Adipocyte (in vitro differentiated cells): ENCODE results near the gene CLK4.

Experiments used
- DNase-seq: peaks from one replicate; pipeline ENCODE4 v3.0.0-alpha.2; 2015; ENCODE audit warnings: low read depth
- H3K27me3 ChIP-seq: replicated peaks from 2 replicates; pipeline ENCODE4 v1.7.0; 2013; ENCODE audit warnings: mild to moderate bottlenecking, low read length, moderate library complexity; ENCODE audit not compliant: control insufficient read depth, insufficient read depth
- H3K36me3 ChIP-seq: 2 replicates; pipeline ENCODE4 v1.7.0; 2013; ENCODE audit warnings: low read length, mild to moderate bottlenecking, moderate library complexity; ENCODE audit not compliant: control insufficient read depth, insufficient read depth, severe bottlenecking
- H3K4me1 ChIP-seq: 2 replicates; pipeline ENCODE4 v1.7.0; 2013; ENCODE audit warnings: mild to moderate bottlenecking, low read length, moderate library complexity; ENCODE audit not compliant: control insufficient read depth, insufficient read depth
- H3K4me3 ChIP-seq: 2 replicates; pipeline ENCODE4 v1.7.0; 2013; ENCODE audit warnings: mild to moderate bottlenecking, low read length, moderate library complexity
- H3K9ac ChIP-seq: 2 replicates; pipeline ENCODE4 v1.7.0; 2013; ENCODE audit warnings: mild to moderate bottlenecking, low read length, moderate library complexity
- H3K9me3 ChIP-seq: 2 replicates; pipeline ENCODE4 v1.7.0; 2013; ENCODE audit warnings: mild to moderate bottlenecking, low read length, moderate library complexity; ENCODE audit not compliant: control insufficient read depth

Gene CLK4

DNA sequence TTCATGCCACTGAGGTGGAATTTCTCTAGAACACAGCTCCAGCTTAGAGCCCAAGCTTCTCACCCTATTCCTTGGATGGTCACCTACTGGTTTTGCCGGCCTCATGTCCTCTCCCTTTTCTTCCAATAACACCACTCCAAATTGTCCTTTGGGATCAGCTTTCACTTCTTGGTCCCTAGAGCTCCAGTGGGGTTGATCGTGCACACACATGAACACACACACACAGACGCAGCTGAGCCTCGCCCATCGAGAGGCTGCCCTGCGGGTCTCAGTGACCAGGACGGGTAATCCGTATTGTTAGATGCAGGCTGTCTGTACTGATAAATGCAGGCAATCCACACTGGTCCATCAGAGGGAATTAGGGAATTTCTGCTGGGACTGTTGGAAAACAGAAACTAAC, 43.6 kb downstream of the CLK4 start:
- no peaks in the 10 kb centered on the region for H3K4me1 ChIP-seq
- no peak overlapping the region for H3K4me3 ChIP-seq
- H3K9me3 ChIP-seq, result no peaks in the 10 kb centered on the region
- no peak for DNase-seq
- H3K27me3 ChIP-seq, result peaks cover 46% of the 10 kb centered on the region
- H3K9ac ChIP-seq, result no peak overlapping the region
- no peaks in the 10 kb centered on the region for H3K36me3 ChIP-seq

DNA sequence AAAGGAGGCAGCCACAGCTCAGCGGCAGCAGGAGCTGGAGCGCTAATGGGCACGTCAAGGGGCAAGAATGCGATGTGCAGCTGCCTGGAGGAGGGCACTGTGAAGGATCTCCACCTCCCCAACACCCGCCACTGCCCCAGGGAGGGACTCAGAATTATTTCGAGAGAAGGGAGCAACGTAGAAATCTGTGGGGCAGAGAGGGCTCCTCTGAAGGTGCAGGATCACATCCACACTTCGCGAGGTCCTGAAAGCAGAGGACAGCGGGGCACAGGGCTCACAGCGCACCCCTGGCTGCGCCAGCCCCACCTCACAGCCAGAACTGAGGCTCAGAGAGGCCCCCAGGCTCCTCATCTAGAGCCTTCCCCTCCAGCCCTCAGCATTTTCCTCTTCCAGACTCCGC, 44.6 kb downstream of the CLK4 start:
- H3K36me3 ChIP-seq, result no peaks in the 10 kb centered on the region
- no peak for DNase-seq

DNA sequence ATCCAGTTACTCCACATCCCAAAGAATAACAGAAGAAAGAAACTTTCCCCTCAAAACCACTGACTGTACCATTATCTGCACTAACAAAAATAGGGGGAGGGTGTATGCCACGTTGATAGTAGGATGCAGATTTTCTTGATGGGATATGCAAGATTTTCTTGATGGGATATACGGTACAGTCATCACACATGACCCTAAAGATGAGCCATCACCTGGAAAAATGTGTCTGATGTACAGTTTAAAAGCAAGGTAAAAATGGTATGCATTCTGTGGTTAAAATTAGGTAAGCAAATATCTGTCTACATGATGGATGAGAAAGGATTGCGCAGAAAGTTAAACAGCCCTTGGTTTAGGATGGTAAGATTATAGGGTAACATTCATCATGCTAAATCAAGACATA, 45.2 kb downstream of the CLK4 start:
- peaks cover 36% of the 10 kb centered on the region for H3K27me3 ChIP-seq
- DNase-seq, result no peak
- no peaks in the 10 kb centered on the region for H3K36me3 ChIP-seq
- H3K4me3 ChIP-seq, result no peak overlapping the region
- H3K9me3 ChIP-seq, result no peaks in the 10 kb centered on the region
- H3K4me1 ChIP-seq, result no peaks in the 10 kb centered on the region
- H3K9ac ChIP-seq, result no peak overlapping the region

More for the DNA sequence above, 44.6 kb downstream of the CLK4 start:
- Histone ChIP-seq H3K9me3 (no peaks in the 10 kb centered on the region), H3K4me1 (no peaks in the 10 kb centered on the region), H3K27me3 (peaks cover 39% of the 10 kb centered on the region), H3K4me3 (no peak overlapping the region), H3K9ac (no peak overlapping the region)

DNA sequence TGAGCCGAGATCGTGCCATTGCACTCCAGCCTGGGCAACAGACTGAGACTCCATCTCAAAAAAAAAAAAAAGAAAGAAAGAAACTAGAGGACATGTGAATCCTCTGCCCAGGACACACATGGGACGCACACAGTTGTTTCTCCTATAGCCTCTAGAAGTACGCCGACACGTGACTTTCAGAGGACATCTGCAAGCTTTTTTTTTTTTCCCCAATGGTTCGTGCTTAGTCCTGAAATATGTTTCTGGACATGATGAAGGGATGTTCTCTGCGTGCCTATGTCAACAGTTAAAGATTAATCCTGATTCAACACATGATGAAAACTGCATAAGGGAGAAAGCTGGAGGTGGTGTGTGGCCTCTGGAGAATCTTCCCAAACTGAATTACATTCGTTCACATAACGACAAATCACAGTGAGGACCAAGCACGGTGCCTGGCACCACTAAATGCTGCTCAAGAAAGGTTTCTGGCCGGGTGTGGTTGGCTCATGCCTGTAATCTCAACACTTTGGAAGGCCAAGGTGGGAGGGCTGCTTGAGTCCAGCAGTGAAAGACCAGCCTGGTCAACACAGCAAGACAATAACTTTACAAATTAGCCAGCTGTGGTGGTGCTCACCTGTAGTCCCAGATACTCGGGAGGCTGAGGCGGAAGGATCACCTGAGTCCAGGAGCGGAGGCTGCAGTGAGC, 46.4 kb downstream of the CLK4 start:
- H3K9ac ChIP-seq, result no peak overlapping the region
- no peaks in the 10 kb centered on the region for H3K36me3 ChIP-seq
- peaks cover 4% of the 10 kb centered on the region for H3K9me3 ChIP-seq
- no peaks in the 10 kb centered on the region for H3K4me1 ChIP-seq
- no peak for DNase-seq
- peaks cover 31% of the 10 kb centered on the region for H3K27me3 ChIP-seq
- H3K4me3 ChIP-seq, result no peak overlapping the region

DNA sequence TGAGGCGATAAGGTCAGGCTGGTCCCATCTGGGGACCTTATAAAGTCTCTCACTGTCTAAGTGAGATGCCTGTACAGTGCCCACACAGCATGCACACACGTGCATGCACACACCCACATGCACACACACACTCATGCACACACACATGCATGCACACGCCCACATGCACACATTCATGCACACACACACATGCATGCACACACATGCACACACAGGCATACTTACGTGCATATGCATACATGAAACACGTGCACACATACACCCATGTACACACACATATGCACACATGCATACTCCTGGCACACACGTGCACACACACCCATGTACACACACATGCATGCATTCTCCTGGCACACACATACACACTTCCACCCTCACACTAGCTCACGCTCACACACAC, 48.9 kb downstream of the CLK4 start:
- Histone ChIP-seq H3K4me1 (no peaks in the 10 kb centered on the region), H3K9me3 (peaks cover 9% of the 10 kb centered on the region), H3K27me3 (peaks cover 37% of the 10 kb centered on the region), H3K4me3 (no peak overlapping the region), H3K36me3 (no peaks in the 10 kb centered on the region), H3K9ac (no peak overlapping the region)
- DNase-seq, result no peak

DNA sequence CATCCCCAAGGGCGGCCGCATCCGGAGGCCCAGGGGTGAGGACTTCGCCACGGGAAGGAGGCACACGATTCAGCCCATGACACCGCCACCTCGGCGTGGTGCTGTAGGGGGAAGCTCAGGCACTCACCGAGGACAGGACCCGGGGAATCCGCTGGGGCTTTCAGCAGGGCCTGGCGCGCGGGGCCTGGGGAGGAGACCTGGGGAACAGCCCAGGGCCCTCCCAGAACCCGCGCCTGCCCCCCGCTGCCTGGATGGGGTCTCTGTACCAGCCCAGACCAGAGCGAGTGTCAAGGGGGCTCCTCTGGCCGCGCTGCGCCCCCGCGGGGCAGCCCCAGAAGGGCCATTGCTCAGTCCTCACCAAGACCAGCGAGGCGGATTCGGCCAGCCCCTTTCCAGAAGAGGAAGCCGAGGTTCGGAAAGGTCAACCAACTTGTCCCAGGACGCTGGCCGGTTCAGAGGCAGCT, 49.4 kb downstream of the CLK4 start:
- H3K4me3 ChIP-seq, result no peak overlapping the region
- H3K4me1 ChIP-seq, result no peaks in the 10 kb centered on the region
- no peak overlapping the region for H3K9ac ChIP-seq
- DNase-seq, result no peak
- H3K27me3 ChIP-seq, result peaks cover 37% of the 10 kb centered on the region
- H3K36me3 ChIP-seq, result no peaks in the 10 kb centered on the region
- H3K9me3 ChIP-seq, result peaks cover 14% of the 10 kb centered on the region

DNA sequence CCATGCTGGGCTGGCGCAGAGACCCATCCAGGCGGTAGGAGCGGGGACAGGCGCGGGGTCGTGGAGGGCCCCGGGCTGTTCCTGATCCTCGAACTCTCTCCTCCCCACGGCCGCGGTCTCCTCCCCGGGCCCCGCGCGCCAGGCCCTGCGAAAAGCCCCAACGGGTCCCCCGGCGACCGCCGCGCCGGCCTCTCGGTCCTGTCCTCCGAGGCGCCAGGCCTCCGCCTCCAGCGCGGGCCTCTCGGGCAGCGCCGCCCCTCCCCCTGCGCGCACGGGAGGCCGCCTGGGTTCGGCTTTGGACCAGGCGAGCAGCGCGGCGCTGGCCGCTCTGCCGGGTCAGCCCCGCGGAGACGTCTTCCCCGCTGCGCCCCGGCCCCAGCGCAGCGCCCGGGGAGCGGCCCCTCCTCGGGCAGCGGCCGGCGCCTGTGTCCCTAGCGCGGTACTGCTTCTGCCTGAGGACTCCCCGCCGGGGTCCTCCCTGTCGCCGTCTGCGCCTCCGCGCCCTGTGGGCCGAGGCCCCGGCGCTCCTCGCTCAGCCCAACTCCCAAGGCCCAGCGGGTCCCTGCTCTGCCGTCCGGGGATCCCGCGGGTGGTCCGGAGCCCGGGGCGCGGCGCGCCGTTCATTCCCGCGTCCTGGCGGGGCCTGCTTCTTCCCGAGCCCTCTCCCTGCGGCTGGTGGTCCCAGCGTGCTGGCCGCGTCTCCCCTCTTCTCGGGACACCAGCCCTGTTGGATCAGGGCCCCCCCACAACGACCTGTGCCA, 50.1 kb downstream of the CLK4 start:
- Histone ChIP-seq H3K4me3 (no peak overlapping the region), H3K4me1 (no peaks in the 10 kb centered on the region), H3K9ac (no peak overlapping the region), H3K36me3 (no peaks in the 10 kb centered on the region), H3K9me3 (peaks cover 14% of the 10 kb centered on the region), H3K27me3 (peaks cover 36% of the 10 kb centered on the region)
- no peak for DNase-seq

DNA sequence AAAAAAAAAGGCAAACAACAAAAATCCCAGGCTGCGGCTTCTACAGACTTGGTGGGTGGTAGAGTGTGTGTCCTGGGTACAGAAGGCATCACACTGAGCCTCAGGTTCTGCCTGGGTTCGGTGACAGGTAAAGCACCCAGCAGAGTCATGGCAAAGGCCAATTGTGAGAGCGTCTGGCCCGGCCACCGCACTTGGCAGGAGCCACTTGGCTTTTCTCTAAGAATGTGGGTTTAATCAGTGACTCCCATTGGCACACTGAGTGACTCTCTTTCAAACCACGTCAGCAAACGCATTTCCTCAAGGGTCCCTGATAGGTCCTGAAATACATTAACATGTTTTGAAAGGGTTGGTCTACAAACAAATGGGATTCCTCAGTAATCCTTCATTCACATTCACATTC, 53.6 kb downstream of the CLK4 start:
- Histone ChIP-seq H3K36me3 (no peaks in the 10 kb centered on the region), H3K4me3 (no peak overlapping the region)
- DNase-seq, result no peak

DNA sequence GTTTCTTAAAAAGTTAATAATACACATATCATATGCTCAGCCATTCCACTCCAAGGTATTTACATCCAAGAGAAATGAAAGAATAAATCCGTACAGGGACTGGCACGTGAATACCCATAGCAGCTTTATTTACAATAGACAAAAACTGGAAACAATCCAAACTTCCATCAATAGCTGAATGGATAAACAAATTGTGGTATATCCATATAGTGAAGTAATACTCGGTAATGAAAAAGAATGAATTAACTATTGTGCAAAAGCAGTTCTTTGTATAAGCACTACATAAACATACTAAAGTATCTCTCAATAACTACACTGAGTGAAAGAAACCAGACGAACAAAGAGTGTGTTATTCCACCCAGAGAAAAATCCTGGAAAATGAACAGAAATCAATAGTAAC, 54.2 kb downstream of the CLK4 start:
- Histone ChIP-seq H3K9me3 (peaks cover 18% of the 10 kb centered on the region), H3K9ac (no peak overlapping the region), H3K27me3 (peaks cover 19% of the 10 kb centered on the region), H3K4me1 (no peaks in the 10 kb centered on the region), H3K4me3 (no peak overlapping the region), H3K36me3 (no peaks in the 10 kb centered on the region)
- DNase-seq, result no peak

More for the DNA sequence above, 53.6 kb downstream of the CLK4 start:
- no peaks in the 10 kb centered on the region for H3K4me1 ChIP-seq
- H3K9me3 ChIP-seq, result peaks cover 18% of the 10 kb centered on the region
- H3K9ac ChIP-seq, result no peak overlapping the region
- H3K27me3 ChIP-seq, result peaks cover 22% of the 10 kb centered on the region

DNA sequence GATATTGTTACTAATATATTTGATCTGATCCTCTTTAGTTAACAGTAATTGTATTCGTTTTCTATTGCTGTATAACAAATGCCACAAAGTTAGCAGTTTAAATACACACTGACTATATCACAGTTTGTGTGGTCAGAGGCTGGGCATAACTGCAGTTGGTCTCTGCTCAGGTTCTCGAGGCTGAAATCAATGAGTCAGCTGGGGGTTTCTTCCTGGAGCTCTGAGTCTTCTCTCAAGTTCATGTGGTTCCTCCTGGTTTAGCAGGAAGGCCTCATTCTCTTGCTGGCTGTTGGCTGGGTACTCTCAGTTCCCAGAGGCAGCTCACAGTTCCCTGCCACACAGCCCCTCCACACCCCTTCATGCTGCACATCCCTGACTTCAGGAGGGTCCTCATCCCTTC, 57.4 kb downstream of the CLK4 start:
- Histone ChIP-seq H3K27me3 (peaks cover 10% of the 10 kb centered on the region), H3K9me3 (peaks cover 13% of the 10 kb centered on the region), H3K36me3 (no peaks in the 10 kb centered on the region), H3K4me3 (no peak overlapping the region), H3K4me1 (no peaks in the 10 kb centered on the region), H3K9ac (no peak overlapping the region)
- DNase-seq, result no peak

DNA sequence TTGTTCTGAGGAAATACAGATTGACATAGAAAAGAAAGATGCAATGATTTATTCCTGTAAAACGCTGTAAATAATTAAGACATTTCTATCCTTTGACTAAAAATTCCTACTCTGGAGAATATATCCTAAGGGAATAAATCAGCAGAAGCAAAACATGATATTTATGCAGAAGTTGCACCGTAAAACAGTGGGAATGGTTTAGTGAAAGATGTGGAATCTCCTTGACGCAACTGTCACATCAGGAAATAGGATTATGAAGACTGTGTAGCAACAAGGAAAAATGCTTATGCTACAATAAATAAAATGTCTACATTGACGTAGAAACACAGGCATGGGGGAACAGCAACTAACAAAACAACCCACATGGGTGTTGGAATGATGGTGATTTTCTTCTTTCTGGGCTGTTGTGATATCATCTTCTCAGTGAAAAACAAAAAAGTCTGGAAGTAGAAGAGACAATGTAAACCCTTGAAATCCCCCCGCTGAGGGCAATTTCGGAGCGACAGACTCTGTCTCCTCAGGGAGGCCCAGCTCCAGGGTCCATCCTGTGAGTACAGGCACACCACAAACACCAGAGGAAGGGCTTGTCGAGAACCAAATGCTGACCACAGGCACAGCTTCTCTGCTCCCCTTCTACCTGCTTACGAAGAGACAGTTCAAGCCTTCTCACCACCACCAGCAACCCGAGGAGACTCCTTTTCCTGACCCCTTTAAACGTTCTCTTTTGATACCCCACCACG, 61.9 kb downstream of the CLK4 start:
- H3K9me3 ChIP-seq, result peaks cover 4% of the 10 kb centered on the region
- DNase-seq, result no peak
- H3K9ac ChIP-seq, result no peak overlapping the region
- H3K4me3 ChIP-seq, result no peak overlapping the region
- H3K27me3 ChIP-seq, result peaks cover 16% of the 10 kb centered on the region
- no peaks in the 10 kb centered on the region for H3K36me3 ChIP-seq
- no peaks in the 10 kb centered on the region for H3K4me1 ChIP-seq
